Measurements from ENCODE around the gene L3MBTL4. TPM values are rescaled to one million over a fixed set of nuclear protein-coding genes. Genes with fewer than 3 reads are reported as not detected.

L3MBTL4 gene
- total RNA-seq, 2 experiments from 2014 or later: 0.19 to 0.47 TPM

DNA sequence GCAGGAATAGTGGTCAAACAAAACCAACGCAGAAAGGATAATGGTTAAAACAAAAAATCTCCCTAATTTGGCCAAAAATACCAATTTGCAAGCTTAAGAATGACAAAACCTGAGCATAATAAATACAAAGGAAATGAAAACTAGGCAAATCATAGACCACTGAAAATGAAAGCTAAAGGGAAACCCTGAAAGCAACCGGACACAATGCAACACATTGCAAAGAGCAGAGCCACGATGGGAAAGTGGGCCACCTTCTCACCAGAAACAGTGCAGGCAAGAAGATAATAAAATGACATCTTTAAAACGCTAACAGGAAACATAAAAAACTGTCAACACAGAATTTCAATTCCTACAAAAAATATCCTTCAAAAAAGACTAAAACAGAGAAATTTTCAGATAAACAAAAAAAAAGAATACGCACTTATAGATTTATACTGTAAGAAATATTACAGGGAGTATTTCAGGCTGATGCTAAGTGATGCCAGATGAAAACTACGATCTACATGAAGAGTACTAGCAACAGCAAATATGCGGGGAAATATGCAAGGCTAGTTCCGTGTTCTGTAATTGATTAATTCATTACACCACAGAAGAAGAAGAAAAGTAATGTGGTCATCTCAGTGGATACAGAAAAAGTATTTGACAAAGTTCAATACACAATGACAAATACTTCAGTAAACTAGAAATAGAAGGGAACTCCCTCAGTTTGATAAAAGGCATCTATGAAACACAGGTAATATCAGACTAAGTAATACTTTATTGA is 239.5 kb downstream of the L3MBTL4 start:
- Histone ChIP-seq H3K4me1 (ENCODE audit: insufficient read depth, low read length) (no peaks in the 10 kb centered on the region), H3K4me3 (ENCODE audit: low read length) (no peak overlapping the region), H3K27ac (ENCODE audit: low read depth in 1 of 2, low read length in 2 of 2) (no peak overlapping the region), H3K27me3 (ENCODE audit: control insufficient read depth in 1 of 2, insufficient read depth in 2 of 2, low read length in 2 of 2) (no peaks in the 10 kb centered on the region), H3K36me3 (ENCODE audit: insufficient read depth, low read length) (no peaks in the 10 kb centered on the region), H3K9me3 (ENCODE audit: control insufficient read depth in 1 of 2, insufficient read depth in 1 of 2, low read length in 2 of 2) (no peaks in the 10 kb centered on the region)
- no peak overlapping the region for H3K27ac Mint-ChIP-seq
- no peaks in the 10 kb centered on the region for H3K9me3 Mint-ChIP-seq
- H3K27me3 Mint-ChIP-seq: no peaks in the 10 kb centered on the region
- H3K4me3 Mint-ChIP-seq: no peak overlapping the region
- DNase-seq (no peak), ATAC-seq (ENCODE audit: poor library complexity) (no peak)
- ChIA-PET POLR2A (no interaction called here), CTCF (no interaction called here)
- TF ChIP-seq, protein P1, sequence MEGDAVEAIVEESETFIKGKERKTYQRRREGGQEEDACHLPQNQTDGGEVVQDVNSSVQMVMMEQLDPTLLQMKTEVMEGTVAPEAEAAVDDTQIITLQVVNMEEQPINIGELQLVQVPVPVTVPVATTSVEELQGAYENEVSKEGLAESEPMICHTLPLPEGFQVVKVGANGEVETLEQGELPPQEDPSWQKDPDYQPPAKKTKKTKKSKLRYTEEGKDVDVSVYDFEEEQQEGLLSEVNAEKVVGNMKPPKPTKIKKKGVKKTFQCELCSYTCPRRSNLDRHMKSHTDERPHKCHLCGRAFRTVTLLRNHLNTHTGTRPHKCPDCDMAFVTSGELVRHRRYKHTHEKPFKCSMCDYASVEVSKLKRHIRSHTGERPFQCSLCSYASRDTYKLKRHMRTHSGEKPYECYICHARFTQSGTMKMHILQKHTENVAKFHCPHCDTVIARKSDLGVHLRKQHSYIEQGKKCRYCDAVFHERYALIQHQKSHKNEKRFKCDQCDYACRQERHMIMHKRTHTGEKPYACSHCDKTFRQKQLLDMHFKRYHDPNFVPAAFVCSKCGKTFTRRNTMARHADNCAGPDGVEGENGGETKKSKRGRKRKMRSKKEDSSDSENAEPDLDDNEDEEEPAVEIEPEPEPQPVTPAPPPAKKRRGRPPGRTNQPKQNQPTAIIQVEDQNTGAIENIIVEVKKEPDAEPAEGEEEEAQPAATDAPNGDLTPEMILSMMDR (IDR thresholded peaks at IDR 0.05): no peak
- intact Hi-C loops (cut with DNase I, micrococcal nuclease): no loop called here
- no peaks in the 10 kb centered on the region for H3K4me1 Mint-ChIP-seq (ENCODE audit: low read depth)
- H3K36me3 Mint-ChIP-seq (ENCODE audit: low read depth): no peaks in the 10 kb centered on the region

- H3K9me3 ChIP-seq (ENCODE audit: control insufficient read depth in 1 of 2, insufficient read depth in 1 of 2, low read length in 2 of 2): no peaks in the 10 kb centered on the region
- Mint-ChIP-seq H3K4me3 (no peak overlapping the region), H3K27me3 (no peaks in the 10 kb centered on the region), H3K9me3 (no peaks in the 10 kb centered on the region), H3K4me1 (ENCODE audit: low read depth) (no peaks in the 10 kb centered on the region), H3K27ac (no peak overlapping the region), H3K36me3 (ENCODE audit: low read depth) (no peaks in the 10 kb centered on the region)
- POLR2A ChIA-PET: no interaction called here
- CTCF ChIA-PET: no interaction called here
- H3K4me1 ChIP-seq (ENCODE audit: insufficient read depth, low read length): no peaks in the 10 kb centered on the region
- ATAC-seq (ENCODE audit: poor library complexity) (no peak), DNase-seq (no peak)
- TF ChIP-seq, protein P1 (IDR thresholded peaks at IDR 0.05): no peak
- intact Hi-C loops (cut with DNase I, micrococcal nuclease): no loop called here
- no peaks in the 10 kb centered on the region for H3K36me3 ChIP-seq (ENCODE audit: insufficient read depth, low read length)
- no peak overlapping the region for H3K4me3 ChIP-seq (ENCODE audit: low read length)
- no peaks in the 10 kb centered on the region for H3K27me3 ChIP-seq (ENCODE audit: control insufficient read depth in 1 of 2, insufficient read depth in 2 of 2, low read length in 2 of 2)
- H3K27ac ChIP-seq (ENCODE audit: low read depth in 1 of 2, low read length in 2 of 2): no peak overlapping the region
Observed at GRCh38 chr18:6170604-6171003, 244.1 kb downstream of the L3MBTL4 start.

GRCh38 chr18:6161549-6161948 is 253.2 kb downstream of the L3MBTL4 start:
- Histone ChIP-seq H3K36me3 (ENCODE audit: insufficient read depth, low read length) (no peaks in the 10 kb centered on the region), H3K27ac (ENCODE audit: low read depth in 1 of 2, low read length in 2 of 2) (no peak overlapping the region), H3K9me3 (ENCODE audit: control insufficient read depth in 1 of 2, insufficient read depth in 1 of 2, low read length in 2 of 2) (peaks cover 0 to 20% of the 10 kb centered on the region in 2 experiments), H3K4me1 (ENCODE audit: insufficient read depth, low read length) (no peaks in the 10 kb centered on the region), H3K27me3 (ENCODE audit: control insufficient read depth in 1 of 2, insufficient read depth in 2 of 2, low read length in 2 of 2) (no peaks in the 10 kb centered on the region), H3K4me3 (ENCODE audit: low read length) (no peak overlapping the region)
- H3K27ac Mint-ChIP-seq: no peak overlapping the region
- no peaks in the 10 kb centered on the region for H3K27me3 Mint-ChIP-seq
- TF ChIP-seq, protein P1 (IDR thresholded peaks at IDR 0.05): no peak
- POLR2A ChIA-PET: no interaction called here
- DNase-seq (no peak), ATAC-seq (ENCODE audit: poor library complexity) (no peak)
- CTCF ChIA-PET: no interaction called here
- H3K9me3 Mint-ChIP-seq: peaks cover 6% of the 10 kb centered on the region
- no peak overlapping the region for H3K4me3 Mint-ChIP-seq
- no peaks in the 10 kb centered on the region for H3K4me1 Mint-ChIP-seq (ENCODE audit: low read depth)
- no peaks in the 10 kb centered on the region for H3K36me3 Mint-ChIP-seq (ENCODE audit: low read depth)
- intact Hi-C loops (cut with DNase I, micrococcal nuclease): no loop called here
